Lung (tissue), 12 donors: ENCODE measurements around the gene FGD5. TPM values are rescaled to one million over a fixed set of nuclear protein-coding genes. Genes with fewer than 3 reads are reported as not detected.

Experiments used
- ATAC-seq: fragments of 200-7000 bp; cut with Tn5 transposase; one replicate; pipeline ENCODE4 v1.9.1; 2020; ENCODE audit warnings: moderate number of reproducible peaks; ENCODE audit not compliant: insufficient read depth, low FRiP score
- DNase-seq, 3 donors: peaks; one replicate each; pipeline ENCODE4 v3.0.0-alpha.2; 2013 to 2017
- H3K27ac ChIP-seq, 2 donors: one replicate each; pipeline ENCODE4 v1.5.1; 2013; ENCODE audit warnings: mild to moderate bottlenecking in 2 of 2, moderate library complexity in 2 of 2, control low read depth in 1 of 2, inconsistent platforms in 1 of 2, low read depth in 1 of 2, low read length in 1 of 2
- H3K27me3 ChIP-seq, 3 donors: one replicate each; pipeline ENCODE4 v1.5.1; 2013; ENCODE audit warnings: low read length in 2 of 3; ENCODE audit not compliant: control insufficient read depth in 3 of 3, insufficient read depth in 3 of 3
- H3K36me3 ChIP-seq, 4 donors: one replicate each; pipeline ENCODE4 v1.5.1; 2013; ENCODE audit warnings: low read length in 4 of 4, mild to moderate bottlenecking in 1 of 4, moderate library complexity in 1 of 4; ENCODE audit not compliant: control insufficient read depth in 4 of 4, insufficient read depth in 4 of 4
- H3K4me1 ChIP-seq, 5 donors: one replicate each; pipeline ENCODE4 v1.5.1; 2013; ENCODE audit warnings: low read length in 5 of 5, mild to moderate bottlenecking in 2 of 5, moderate library complexity in 1 of 5; ENCODE audit not compliant: control insufficient read depth in 5 of 5, insufficient read depth in 5 of 5
- H3K4me3 ChIP-seq: one replicate; pipeline ENCODE4 v1.5.1; 2013; ENCODE audit warnings: mild to moderate bottlenecking, control low read depth, moderate library complexity
- H3K9ac ChIP-seq, 2 donors: one replicate each; pipeline ENCODE4 v1.5.1; 2013; ENCODE audit warnings: low read length in 2 of 2, control low read depth in 1 of 2; ENCODE audit not compliant: insufficient read depth in 1 of 2
- H3K9me3 ChIP-seq, 4 donors: one replicate each; pipeline ENCODE4 v1.5.1; 2013; ENCODE audit warnings: low read length in 3 of 4, mild to moderate bottlenecking in 1 of 4, moderate library complexity in 1 of 4; ENCODE audit not compliant: control insufficient read depth in 4 of 4, insufficient read depth in 3 of 4
- WGBS, 2 donors: extraction: QIAGEN DNeasy Blood & Tissue Kit; methylation state at CpG; one replicate each; pipeline ENCODE4 v1.1.7; 2013; 5-methylcytosine and 5-hydroxymethylcytosine counted together
- polyA plus RNA-seq, 2 donors: library from polyadenylated mRNA; stranded (reverse); fragments of 200-250 nt; gene quantifications; one replicate each; pipeline ENCODE4 v1.2.1, GENCODE V29; 2013
- total RNA-seq, 2 donors: library from RNA; depleted of rRNA in 1 of 2; stranded (reverse); fragments of >200 nt in 1 of 2; gene quantifications; one replicate each; pipeline ENCODE4 v1.2.1, GENCODE V29; 2014 to 2021
- TF ChIP-seq, protein P1 (sequence below): IDR thresholded peaks from 2 replicates; pipeline ENCODE4 v1.5.1; 2012; ENCODE audit warnings: mild to moderate bottlenecking; ENCODE audit errors: control extremely low read depth, extremely low read depth
- donor health status: control.
- donor health status: control.
- donor health status: Bipolar disorder and iron deficiency.
- donor health status: healthy.
- donor health status: DM: yes; HTN: yes; CAD: no.

Gene FGD5
- total and polyA plus RNA-seq, 4 donors, result 14.6 to 58.5 (median 32.2) TPM

DNA sequence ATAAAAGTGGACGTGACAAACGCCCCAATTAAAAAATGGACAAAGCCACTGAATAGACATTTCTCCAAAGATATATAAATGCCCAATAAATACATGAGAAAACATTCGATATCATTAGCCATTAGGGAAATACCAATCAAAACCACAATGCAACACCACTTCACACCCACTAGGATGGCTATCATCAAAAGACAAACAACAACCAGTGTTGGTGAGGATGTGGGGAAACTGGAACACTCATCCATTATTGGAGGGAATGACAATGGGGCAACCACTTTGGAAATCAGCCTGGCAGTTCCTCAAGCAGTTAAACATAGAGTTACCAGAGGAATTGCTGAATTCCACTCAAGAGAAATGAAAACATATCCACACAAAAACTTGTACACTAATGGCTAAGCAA, 32.4 kb upstream of the FGD5 start:
- ATAC-seq, result no peak
- 95 to 96% methylated on average over 3 of the region's 3 CpGs for WGBS, 2 donors

DNA sequence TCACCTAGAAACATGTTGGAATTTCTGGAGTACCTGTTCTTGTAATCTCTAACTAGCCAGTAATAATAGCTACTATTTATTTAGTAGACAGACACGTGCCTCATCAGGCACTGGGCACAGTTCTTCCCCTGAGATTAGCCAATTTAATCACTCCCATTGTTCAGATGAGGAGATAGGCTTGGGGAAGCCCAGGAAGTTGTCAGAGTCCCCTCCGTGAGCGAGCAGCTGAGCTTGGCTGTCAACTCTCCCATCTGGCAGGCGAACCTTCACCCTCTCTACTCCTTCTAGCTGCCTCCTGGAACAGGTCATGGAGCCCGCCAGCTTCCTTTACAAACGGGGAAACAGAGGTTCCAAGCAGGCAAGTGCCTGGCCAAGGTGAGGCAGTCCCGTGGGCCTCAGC, 31.1 kb upstream of the FGD5 start:
- DNase-seq, result no peak
- Histone ChIP-seq H3K9me3 (peaks cover 0 to 3% (median 1%) of the 10 kb centered on the region in 4 donors), H3K4me3 (no peak overlapping the region), H3K4me1 (peaks cover 0 to 11% (median 3%) of the 10 kb centered on the region in 5 donors), H3K27ac (no peak overlapping the region), H3K9ac (no peak overlapping the region), H3K36me3 (no peaks in the 10 kb centered on the region), H3K27me3 (no peaks in the 10 kb centered on the region)
- ATAC-seq, result no peak
- WGBS, 2 donors, result 48 to 75% methylated on average over 7 of the region's 7 CpGs
- TF ChIP-seq, protein P1, sequence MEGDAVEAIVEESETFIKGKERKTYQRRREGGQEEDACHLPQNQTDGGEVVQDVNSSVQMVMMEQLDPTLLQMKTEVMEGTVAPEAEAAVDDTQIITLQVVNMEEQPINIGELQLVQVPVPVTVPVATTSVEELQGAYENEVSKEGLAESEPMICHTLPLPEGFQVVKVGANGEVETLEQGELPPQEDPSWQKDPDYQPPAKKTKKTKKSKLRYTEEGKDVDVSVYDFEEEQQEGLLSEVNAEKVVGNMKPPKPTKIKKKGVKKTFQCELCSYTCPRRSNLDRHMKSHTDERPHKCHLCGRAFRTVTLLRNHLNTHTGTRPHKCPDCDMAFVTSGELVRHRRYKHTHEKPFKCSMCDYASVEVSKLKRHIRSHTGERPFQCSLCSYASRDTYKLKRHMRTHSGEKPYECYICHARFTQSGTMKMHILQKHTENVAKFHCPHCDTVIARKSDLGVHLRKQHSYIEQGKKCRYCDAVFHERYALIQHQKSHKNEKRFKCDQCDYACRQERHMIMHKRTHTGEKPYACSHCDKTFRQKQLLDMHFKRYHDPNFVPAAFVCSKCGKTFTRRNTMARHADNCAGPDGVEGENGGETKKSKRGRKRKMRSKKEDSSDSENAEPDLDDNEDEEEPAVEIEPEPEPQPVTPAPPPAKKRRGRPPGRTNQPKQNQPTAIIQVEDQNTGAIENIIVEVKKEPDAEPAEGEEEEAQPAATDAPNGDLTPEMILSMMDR, result no peak

More for the DNA sequence above, 32.4 kb upstream of the FGD5 start:
- no peak overlapping the region for H3K9ac ChIP-seq
- no peaks in the 10 kb centered on the region for H3K36me3 ChIP-seq
- no peak for DNase-seq
- H3K27me3 ChIP-seq, result no peaks in the 10 kb centered on the region
- H3K4me3 ChIP-seq, result no peak overlapping the region
- H3K4me1 ChIP-seq, result peaks cover 0 to 11% (median 3%) of the 10 kb centered on the region in 5 donors
- no peak overlapping the region for H3K27ac ChIP-seq
- TF ChIP-seq, protein P1, result no peak
- peaks cover 0 to 3% (median 1%) of the 10 kb centered on the region in 4 donors for H3K9me3 ChIP-seq

DNA sequence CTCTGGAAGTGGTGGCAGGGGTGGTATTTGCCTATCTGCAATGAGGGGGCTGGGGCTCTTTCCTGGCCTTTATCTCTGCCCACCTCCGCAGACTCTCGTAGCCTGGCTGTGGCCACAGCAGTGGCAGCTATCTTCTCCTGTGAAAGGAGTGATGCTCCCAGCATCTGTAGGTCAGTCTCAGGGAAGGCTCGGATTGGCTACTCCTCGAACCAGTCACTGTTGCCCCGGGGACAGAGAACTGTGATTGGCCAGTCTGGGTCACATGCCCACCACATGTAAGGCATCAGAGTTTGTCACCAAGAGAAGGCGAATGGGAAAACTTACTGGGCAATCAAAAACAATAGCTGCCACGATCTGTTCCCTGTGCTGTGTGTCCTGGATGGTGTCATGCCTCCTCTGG, 30.1 kb upstream of the FGD5 start:
- H3K4me3 ChIP-seq, result no peak overlapping the region
- peaks cover 0 to 3% (median 1%) of the 10 kb centered on the region in 4 donors for H3K9me3 ChIP-seq
- H3K27ac ChIP-seq, result no peak overlapping the region
- no peak overlapping the region for H3K9ac ChIP-seq
- no peaks in the 10 kb centered on the region for H3K36me3 ChIP-seq
- no peak for DNase-seq
- no peak for ATAC-seq
- TF ChIP-seq, protein P1, result no peak
- H3K4me1 ChIP-seq, result peaks cover 0 to 10% (median 3%) of the 10 kb centered on the region in 5 donors
- WGBS, 2 donors, result 93 to 97% methylated on average over 7 of the region's 7 CpGs
- H3K27me3 ChIP-seq, result no peaks in the 10 kb centered on the region

DNA sequence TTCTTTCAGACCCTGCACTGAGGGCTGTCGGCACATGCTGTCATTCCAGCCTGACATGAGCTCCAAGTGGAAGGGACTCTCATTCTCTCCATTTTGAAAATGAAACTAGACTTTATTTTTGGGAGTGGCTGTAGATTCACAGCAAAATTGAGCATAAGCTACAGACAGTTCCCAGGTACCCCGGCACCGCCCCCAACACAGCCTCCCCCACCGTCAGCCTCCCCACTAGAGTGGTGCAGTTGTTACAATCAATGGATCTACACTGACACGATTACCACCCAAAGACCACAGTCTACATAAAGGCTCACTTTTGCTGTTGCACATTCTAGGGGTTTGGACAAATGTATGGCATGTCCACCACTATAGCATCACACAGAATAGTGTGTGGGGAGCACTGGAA, 29.5 kb upstream of the FGD5 start:
- Histone ChIP-seq H3K27me3 (no peaks in the 10 kb centered on the region), H3K4me3 (no peak overlapping the region), H3K9me3 (peaks cover 0 to 3% (median 1%) of the 10 kb centered on the region in 4 donors), H3K9ac (no peak overlapping the region), H3K27ac (no peak overlapping the region), H3K4me1 (peaks cover 0 to 4% (median 2%) of the 10 kb centered on the region in 5 donors), H3K36me3 (no peaks in the 10 kb centered on the region)
- DNase-seq (peak in 1 of 3 donors; percentile 2), ATAC-seq (no peak)
- WGBS, 2 donors, result 77 to 90% methylated on average over 5 of the region's 5 CpGs
- TF ChIP-seq, protein P1, result no peak
